Esophagus (tissue), 2 donors: Measurements from ENCODE around the gene TSHZ1. TPM values are rescaled to one million over a fixed set of nuclear protein-coding genes. Genes with fewer than 3 reads are reported as not detected.
A peak's percentile ranks its signal among the peaks of the same experiment; 100 is the strongest.

Experiments used
- H3K27ac ChIP-seq, 2 donors: one replicate each; pipeline ENCODE4 v1.5.1; 2013; ENCODE audit warnings: low read depth in 2 of 2, mild to moderate bottlenecking in 2 of 2, inconsistent platforms in 1 of 2, low read length in 1 of 2, moderate library complexity in 1 of 2
- H3K27me3 ChIP-seq, 2 donors: one replicate each; pipeline ENCODE4 v1.6.1; 2013; ENCODE audit warnings: low read length in 2 of 2, control low read depth in 1 of 2, mild to moderate bottlenecking in 1 of 2; ENCODE audit not compliant: insufficient read depth in 2 of 2, control insufficient read depth in 1 of 2
- H3K36me3 ChIP-seq, 2 donors: one replicate each; pipeline ENCODE4 v1.6.1; 2013; ENCODE audit warnings: low read length in 1 of 2; ENCODE audit not compliant: control insufficient read depth in 2 of 2, insufficient read depth in 2 of 2
- H3K4me1 ChIP-seq, 2 donors: one replicate each; pipeline ENCODE4 v1.6.1; 2013; ENCODE audit warnings: low read length in 1 of 2; ENCODE audit not compliant: control insufficient read depth in 2 of 2, insufficient read depth in 2 of 2
- H3K4me3 ChIP-seq, 2 donors: one replicate each; pipeline ENCODE4 v1.5.1; 2013; ENCODE audit warnings: low read length in 2 of 2, mild to moderate bottlenecking in 2 of 2, low read depth in 1 of 2, moderate library complexity in 1 of 2
- H3K9me3 ChIP-seq, 2 donors: one replicate each; pipeline ENCODE4 v1.6.1; 2013; ENCODE audit warnings: mild to moderate bottlenecking in 2 of 2, low read depth in 1 of 2, low read length in 1 of 2, moderate library complexity in 1 of 2; ENCODE audit not compliant: control insufficient read depth in 2 of 2, insufficient read depth in 1 of 2
- WGBS, 2 donors: extraction: QIAGEN DNeasy Blood & Tissue Kit; methylation state at CpG; one replicate each; pipeline ENCODE4 v1.1.7; 2013; 5-methylcytosine and 5-hydroxymethylcytosine counted together
- polyA plus RNA-seq, 2 donors: library from polyadenylated mRNA; stranded (reverse); fragments of 200-250 nt; gene quantifications; one replicate each; pipeline ENCODE4 v1.2.3, GENCODE V29; 2013
- donor health status: healthy with polysubstance abuse.
- donor health status: Bipolar disorder and iron deficiency.

Gene TSHZ1
- polyA plus RNA-seq, 2 donors: 4.7 to 6.7 TPM

- H3K4me3 ChIP-seq: no peak overlapping the region
- WGBS, 2 donors: 63 to 77% methylated on average over 12 of the region's 12 CpGs
- no peaks in the 10 kb centered on the region for H3K9me3 ChIP-seq
- H3K4me1 ChIP-seq: peaks cover 7 to 8% of the 10 kb centered on the region in 2 donors
- peak overlapping the region in 1 of 2 donors; percentile 4 for H3K27ac ChIP-seq
- H3K36me3 ChIP-seq: no peaks in the 10 kb centered on the region
- H3K27me3 ChIP-seq: no peaks in the 10 kb centered on the region
Measured at GRCh38 chr18:75218065-75218923, 7.7 kb downstream of the TSHZ1 start.

DNA sequence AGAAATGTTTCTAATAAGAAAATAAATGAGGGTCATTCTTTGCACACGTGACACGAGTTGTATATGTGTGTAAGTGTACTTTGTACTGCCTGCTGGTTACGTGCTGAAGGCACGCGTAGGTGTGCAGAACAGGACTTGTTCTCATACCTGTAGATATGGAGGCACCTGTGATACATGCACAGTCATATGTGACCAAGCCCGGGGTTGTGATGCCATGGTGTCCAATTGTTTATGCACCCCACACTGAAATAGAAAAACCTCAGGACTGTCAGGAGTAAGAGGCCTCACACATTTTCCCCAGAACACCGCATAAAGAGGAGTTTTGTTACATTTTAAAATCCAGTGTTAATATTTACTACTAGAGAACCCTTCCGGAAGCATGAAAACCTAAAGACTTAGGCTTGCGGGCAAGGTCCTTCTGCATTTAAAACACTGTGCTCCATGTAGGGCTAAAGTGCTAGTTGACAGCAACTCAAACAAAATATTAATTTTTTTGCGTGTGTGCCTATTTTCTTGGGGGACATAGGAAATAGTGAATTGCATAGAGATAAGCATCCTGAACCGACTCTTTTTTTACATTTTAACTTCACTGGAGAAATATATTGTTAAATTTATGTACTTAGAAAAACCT is 9.3 kb downstream of the TSHZ1 start:
- H3K4me1 ChIP-seq: peaks cover 8 to 10% of the 10 kb centered on the region in 2 donors
- WGBS, 2 donors: 64 to 76% methylated on average over 11 of the region's 11 CpGs
- H3K9me3 ChIP-seq: no peaks in the 10 kb centered on the region
- H3K4me3 ChIP-seq: no peak overlapping the region
- no peaks in the 10 kb centered on the region for H3K27me3 ChIP-seq
- H3K27ac ChIP-seq: peak overlapping the region in 1 of 2 donors; percentile 26
- H3K36me3 ChIP-seq: no peaks in the 10 kb centered on the region

DNA sequence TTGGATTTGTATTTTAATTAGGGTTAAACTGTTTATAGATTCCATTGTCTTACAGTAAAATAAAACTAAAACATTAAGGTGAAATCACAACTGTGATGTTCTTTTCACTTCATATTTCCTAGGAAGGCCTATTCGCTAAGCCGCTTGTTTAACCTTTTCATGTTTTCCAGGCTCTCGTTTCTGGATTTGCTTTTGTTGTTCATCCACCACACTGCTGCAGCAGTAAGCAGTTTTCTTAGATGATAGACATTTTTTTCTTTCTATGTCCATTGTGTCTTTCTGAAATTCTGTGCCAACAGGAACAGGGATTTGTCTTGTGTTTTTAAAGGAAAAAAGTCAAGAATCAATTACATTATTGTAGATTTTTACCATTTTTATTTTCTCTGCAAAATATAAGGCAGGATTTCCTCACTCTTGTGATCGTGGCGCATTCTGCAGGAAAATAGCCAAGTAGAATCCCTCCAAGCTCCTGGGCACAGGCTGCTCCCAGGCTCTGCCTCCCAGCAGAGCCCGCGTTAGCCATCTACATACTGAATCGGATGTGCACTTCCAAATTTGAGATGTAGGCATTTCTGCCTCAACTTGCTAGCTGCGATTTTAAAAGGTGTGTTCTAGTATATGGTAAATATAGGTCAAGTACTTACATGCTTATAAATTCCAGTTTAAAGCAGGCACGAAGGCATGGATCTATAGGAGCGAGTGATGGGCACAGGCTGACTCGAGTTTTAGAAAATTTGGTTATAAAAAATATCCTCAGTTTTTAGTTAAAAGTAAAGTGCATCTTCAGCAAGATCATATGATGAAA is 10.2 kb downstream of the TSHZ1 start:
- peak overlapping the region in 1 of 2 donors; percentile 24 for H3K27ac ChIP-seq
- no peaks in the 10 kb centered on the region for H3K27me3 ChIP-seq
- H3K36me3 ChIP-seq: no peaks in the 10 kb centered on the region
- H3K4me3 ChIP-seq: no peak overlapping the region
- H3K9me3 ChIP-seq: no peaks in the 10 kb centered on the region
- 41 to 70% methylated on average over 12 of the region's 12 CpGs for WGBS, 2 donors
- H3K4me1 ChIP-seq: peaks cover 8 to 10% of the 10 kb centered on the region in 2 donors

- Histone ChIP-seq H3K9me3 (no peaks in the 10 kb centered on the region), H3K4me1 (peaks cover 8 to 10% of the 10 kb centered on the region in 2 donors), H3K4me3 (no peak overlapping the region), H3K36me3 (no peaks in the 10 kb centered on the region), H3K27me3 (no peaks in the 10 kb centered on the region), H3K27ac (no peak overlapping the region)
- 46 to 58% methylated on average over 1 of the region's 1 CpG for WGBS, 2 donors
Measured at GRCh38 chr18:75221397-75221796, 10.8 kb downstream of the TSHZ1 start.

- Histone ChIP-seq H3K27ac (no peak overlapping the region), H3K4me1 (peaks cover 6% of the 10 kb centered on the region in 2 donors), H3K9me3 (no peaks in the 10 kb centered on the region)
Measured at GRCh38 chr18:75221897-75222296, 11.3 kb downstream of the TSHZ1 start.

DNA sequence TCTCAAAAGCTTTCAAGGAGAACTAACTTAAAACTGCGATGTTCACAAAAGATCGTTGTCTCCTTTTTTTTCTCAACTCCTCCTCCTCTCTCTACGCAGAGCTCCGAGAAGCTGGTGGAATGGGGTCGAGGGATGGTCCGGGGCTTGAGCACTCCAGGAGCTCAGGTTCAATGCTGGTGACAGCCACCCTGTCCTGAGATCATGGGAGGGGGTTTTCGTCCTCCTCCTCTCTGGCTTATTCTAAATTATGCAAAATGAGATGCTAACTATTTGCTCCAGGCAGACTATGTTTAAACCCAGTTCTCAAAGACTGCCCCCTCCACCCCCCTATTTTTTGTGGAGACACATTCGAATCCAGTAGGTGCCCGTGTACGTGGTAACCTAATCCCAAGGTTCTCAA is 11.8 kb downstream of the TSHZ1 start:
- no peaks in the 10 kb centered on the region for H3K36me3 ChIP-seq
- H3K27me3 ChIP-seq: no peaks in the 10 kb centered on the region
- peak overlapping the region in 1 of 2 donors; percentile 22 for H3K27ac ChIP-seq
- 71 to 82% methylated on average over 10 of the region's 10 CpGs for WGBS, 2 donors
- no peaks in the 10 kb centered on the region for H3K9me3 ChIP-seq
- no peak overlapping the region for H3K4me3 ChIP-seq
- H3K4me1 ChIP-seq: peaks cover 5 to 6% of the 10 kb centered on the region in 2 donors

More at GRCh38 chr18:75221897-75222296, 11.3 kb downstream of the TSHZ1 start:
- 57 to 71% methylated on average over 7 of the region's 7 CpGs for WGBS, 2 donors
- H3K27me3 ChIP-seq: no peaks in the 10 kb centered on the region
- H3K4me3 ChIP-seq: no peak overlapping the region
- no peaks in the 10 kb centered on the region for H3K36me3 ChIP-seq

GRCh38 chr18:75223687-75224347 is 13.2 kb downstream of the TSHZ1 start:
- Histone ChIP-seq H3K36me3 (no peaks in the 10 kb centered on the region), H3K27ac (peak overlapping the region; percentile 40 to 41), H3K27me3 (no peaks in the 10 kb centered on the region), H3K4me1 (peaks cover 3 to 7% of the 10 kb centered on the region in 2 donors), H3K9me3 (no peaks in the 10 kb centered on the region), H3K4me3 (no peak overlapping the region)
- WGBS, 2 donors: 42 to 53% methylated on average over 9 of the region's 9 CpGs

GRCh38 chr18:75226286-75226955 is 15.8 kb downstream of the TSHZ1 start:
- H3K27ac ChIP-seq: peak overlapping the region in 1 of 2 donors; percentile 35
- no peak overlapping the region for H3K4me3 ChIP-seq
- no peaks in the 10 kb centered on the region for H3K27me3 ChIP-seq
- H3K36me3 ChIP-seq: peaks cover 0 to 6% of the 10 kb centered on the region in 2 donors
- no peaks in the 10 kb centered on the region for H3K9me3 ChIP-seq
- peaks cover 9 to 11% of the 10 kb centered on the region in 2 donors for H3K4me1 ChIP-seq
- 12 to 32% methylated on average over 11 of the region's 11 CpGs for WGBS, 2 donors
